ENCODE data around the gene TUT4.

DNA sequence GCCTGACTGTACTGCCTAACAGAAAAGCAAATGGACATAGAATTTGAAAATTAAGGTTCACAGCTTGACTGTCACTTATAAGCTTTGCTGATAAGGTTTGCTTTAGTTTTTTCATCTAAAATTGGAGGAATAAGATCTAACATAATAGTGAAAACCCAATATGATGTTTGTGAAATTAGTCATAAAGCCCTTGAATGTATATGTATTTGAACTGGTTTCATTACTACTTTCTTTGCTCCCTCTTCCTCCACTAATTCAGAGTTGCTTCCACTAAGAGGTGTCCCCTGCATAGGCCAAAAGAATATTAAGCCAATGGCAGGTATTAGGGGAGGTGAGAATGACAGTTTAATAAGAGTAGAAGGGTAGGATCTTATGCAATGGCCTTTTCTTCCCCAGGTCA lies 137.9 kb downstream of the TUT4 start:
- TF ChIP-seq, protein P1, sequence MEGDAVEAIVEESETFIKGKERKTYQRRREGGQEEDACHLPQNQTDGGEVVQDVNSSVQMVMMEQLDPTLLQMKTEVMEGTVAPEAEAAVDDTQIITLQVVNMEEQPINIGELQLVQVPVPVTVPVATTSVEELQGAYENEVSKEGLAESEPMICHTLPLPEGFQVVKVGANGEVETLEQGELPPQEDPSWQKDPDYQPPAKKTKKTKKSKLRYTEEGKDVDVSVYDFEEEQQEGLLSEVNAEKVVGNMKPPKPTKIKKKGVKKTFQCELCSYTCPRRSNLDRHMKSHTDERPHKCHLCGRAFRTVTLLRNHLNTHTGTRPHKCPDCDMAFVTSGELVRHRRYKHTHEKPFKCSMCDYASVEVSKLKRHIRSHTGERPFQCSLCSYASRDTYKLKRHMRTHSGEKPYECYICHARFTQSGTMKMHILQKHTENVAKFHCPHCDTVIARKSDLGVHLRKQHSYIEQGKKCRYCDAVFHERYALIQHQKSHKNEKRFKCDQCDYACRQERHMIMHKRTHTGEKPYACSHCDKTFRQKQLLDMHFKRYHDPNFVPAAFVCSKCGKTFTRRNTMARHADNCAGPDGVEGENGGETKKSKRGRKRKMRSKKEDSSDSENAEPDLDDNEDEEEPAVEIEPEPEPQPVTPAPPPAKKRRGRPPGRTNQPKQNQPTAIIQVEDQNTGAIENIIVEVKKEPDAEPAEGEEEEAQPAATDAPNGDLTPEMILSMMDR (IDR thresholded peaks at IDR 0.05): no peak
- TF ChIP-seq POLR2A (IDR thresholded peaks at IDR 0.05): no peak
- no peak for TF ChIP-seq POLR2AphosphoS5 (IDR thresholded peaks at IDR 0.05)
